Loucy (cell line): ENCODE measurements around the gene LCA5.

Source experiments
- H2AFZ ChIP-seq: fragments of 200-600 bp; sonication (generic); 2 replicates; pipeline ENCODE4 v1.6.0; 2016; ENCODE audit warnings: antibody characterized with exemption, mild to moderate bottlenecking, low read length, moderate library complexity
- H3F3A ChIP-seq: fragments of 200-600 bp; 2 replicates; pipeline ENCODE4 v1.6.0; 2016; ENCODE audit warnings: antibody characterized with exemption, low read depth, mild to moderate bottlenecking
- H3K27me3 ChIP-seq: fragments of 200-600 bp; sonication (generic); 2 replicates; pipeline ENCODE4 v1.6.1; 2014; ENCODE audit warnings: low read length, mild to moderate bottlenecking; ENCODE audit not compliant: insufficient read depth, poor library complexity, severe bottlenecking
- H3K36me3 ChIP-seq: fragments of 200-600 bp; sonication (generic); 2 replicates; pipeline ENCODE4 v1.6.1; 2016; ENCODE audit warnings: low read length; ENCODE audit not compliant: insufficient read depth
- H3K4me1 ChIP-seq: fragments of 200-600 bp; sonication (generic); 2 replicates; pipeline ENCODE4 v1.5.1; 2014; ENCODE audit warnings: low read length, mild to moderate bottlenecking; ENCODE audit not compliant: insufficient read depth, poor library complexity, severe bottlenecking
- H3K4me2 ChIP-seq: fragments of 200-600 bp; sonication (generic); 2 replicates; pipeline ENCODE4 v1.6.0; 2014; ENCODE audit warnings: antibody characterized with exemption, low read length, low read depth, mild to moderate bottlenecking; ENCODE audit not compliant: poor library complexity, severe bottlenecking
- H3K4me3 ChIP-seq: fragments of 200-600 bp; sonication (generic); 2 replicates; pipeline ENCODE4 v1.5.1; 2014; ENCODE audit warnings: low read length, mild to moderate bottlenecking, mixed read lengths; ENCODE audit not compliant: poor library complexity, severe bottlenecking
- H3K79me2 ChIP-seq: fragments of 200-600 bp; sonication (generic); 2 replicates; pipeline ENCODE4 v1.6.1; 2014; ENCODE audit warnings: low read length; ENCODE audit not compliant: insufficient read depth
- H3K9ac ChIP-seq: fragments of 200-600 bp; sonication (generic); 2 replicates; pipeline ENCODE4 v1.6.0; 2014; ENCODE audit warnings: mild to moderate bottlenecking, low read depth, low read length, moderate library complexity; ENCODE audit not compliant: poor library complexity, severe bottlenecking
- H3K9me2 ChIP-seq: fragments of 200-600 bp; sonication (generic); replicated peaks from 2 replicates; pipeline ENCODE4 v1.6.1; 2016; ENCODE audit warnings: low read depth, low read length, mixed read lengths
- H3K9me3 ChIP-seq: fragments of 200-600 bp; sonication (generic); 2 replicates; pipeline ENCODE4 v1.6.1; 2014; ENCODE audit warnings: mild to moderate bottlenecking, antibody characterized with exemption, low read length, low read depth; ENCODE audit not compliant: insufficient read depth
- H4K20me1 ChIP-seq: fragments of 200-600 bp; sonication (generic); 2 replicates; pipeline ENCODE4 v1.6.0; 2014; ENCODE audit warnings: antibody characterized with exemption, low read length, mild to moderate bottlenecking; ENCODE audit not compliant: insufficient read depth, poor library complexity, severe bottlenecking
- EZH2phosphoT487 ChIP-seq: fragments of 200-600 bp; IDR thresholded peaks from 2 replicates; pipeline ENCODE4 v1.6.1; 2018; ENCODE audit warnings: antibody characterized with exemption, mild to moderate bottlenecking, moderate library complexity, borderline replicate concordance
- TF ChIP-seq, protein P1 (sequence below): fragments of 200-600 bp; sonication (generic); conservative IDR thresholded peaks from 2 replicates; pipeline ENCODE4 v1.5.1; 2014; ENCODE audit warnings: mild to moderate bottlenecking, antibody characterized with exemption, low read length

Gene LCA5

DNA sequence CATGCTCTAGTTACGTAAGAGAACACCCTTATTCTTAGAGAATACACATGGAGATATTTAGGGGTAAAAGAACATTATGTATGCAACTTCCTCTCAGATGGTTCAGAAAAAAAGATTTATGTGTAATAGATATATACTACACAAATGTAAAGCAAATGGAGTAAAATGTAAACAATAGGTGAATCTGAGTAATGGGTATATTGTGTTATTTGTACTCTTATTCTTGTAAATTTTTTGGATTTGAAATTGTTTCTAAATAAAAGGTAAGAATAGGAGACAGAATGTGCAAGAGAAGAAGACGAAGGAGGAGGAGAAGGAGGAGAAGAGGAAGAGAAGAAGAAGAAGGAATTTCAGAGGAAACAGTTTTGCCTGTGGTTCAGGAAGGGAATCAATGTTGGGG, 22.5 kb upstream of the LCA5 start:
- Histone ChIP-seq H3K36me3 (no peaks in the 10 kb centered on the region), H3K9ac (no peak overlapping the region), H3K9me3 (no peaks in the 10 kb centered on the region), H4K20me1 (no peaks in the 10 kb centered on the region), H2AFZ (no peak overlapping the region), H3K4me3 (no peak overlapping the region), H3K27me3 (no peaks in the 10 kb centered on the region), H3K79me2 (no peaks in the 10 kb centered on the region), H3K4me2 (no peak overlapping the region), H3F3A (no peaks in the 10 kb centered on the region), H3K4me1 (no peaks in the 10 kb centered on the region), H3K9me2 (no peaks in the 10 kb centered on the region)
- TF ChIP-seq, protein P1, sequence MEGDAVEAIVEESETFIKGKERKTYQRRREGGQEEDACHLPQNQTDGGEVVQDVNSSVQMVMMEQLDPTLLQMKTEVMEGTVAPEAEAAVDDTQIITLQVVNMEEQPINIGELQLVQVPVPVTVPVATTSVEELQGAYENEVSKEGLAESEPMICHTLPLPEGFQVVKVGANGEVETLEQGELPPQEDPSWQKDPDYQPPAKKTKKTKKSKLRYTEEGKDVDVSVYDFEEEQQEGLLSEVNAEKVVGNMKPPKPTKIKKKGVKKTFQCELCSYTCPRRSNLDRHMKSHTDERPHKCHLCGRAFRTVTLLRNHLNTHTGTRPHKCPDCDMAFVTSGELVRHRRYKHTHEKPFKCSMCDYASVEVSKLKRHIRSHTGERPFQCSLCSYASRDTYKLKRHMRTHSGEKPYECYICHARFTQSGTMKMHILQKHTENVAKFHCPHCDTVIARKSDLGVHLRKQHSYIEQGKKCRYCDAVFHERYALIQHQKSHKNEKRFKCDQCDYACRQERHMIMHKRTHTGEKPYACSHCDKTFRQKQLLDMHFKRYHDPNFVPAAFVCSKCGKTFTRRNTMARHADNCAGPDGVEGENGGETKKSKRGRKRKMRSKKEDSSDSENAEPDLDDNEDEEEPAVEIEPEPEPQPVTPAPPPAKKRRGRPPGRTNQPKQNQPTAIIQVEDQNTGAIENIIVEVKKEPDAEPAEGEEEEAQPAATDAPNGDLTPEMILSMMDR, result no peak
- no peak for TF ChIP-seq EZH2phosphoT487

DNA sequence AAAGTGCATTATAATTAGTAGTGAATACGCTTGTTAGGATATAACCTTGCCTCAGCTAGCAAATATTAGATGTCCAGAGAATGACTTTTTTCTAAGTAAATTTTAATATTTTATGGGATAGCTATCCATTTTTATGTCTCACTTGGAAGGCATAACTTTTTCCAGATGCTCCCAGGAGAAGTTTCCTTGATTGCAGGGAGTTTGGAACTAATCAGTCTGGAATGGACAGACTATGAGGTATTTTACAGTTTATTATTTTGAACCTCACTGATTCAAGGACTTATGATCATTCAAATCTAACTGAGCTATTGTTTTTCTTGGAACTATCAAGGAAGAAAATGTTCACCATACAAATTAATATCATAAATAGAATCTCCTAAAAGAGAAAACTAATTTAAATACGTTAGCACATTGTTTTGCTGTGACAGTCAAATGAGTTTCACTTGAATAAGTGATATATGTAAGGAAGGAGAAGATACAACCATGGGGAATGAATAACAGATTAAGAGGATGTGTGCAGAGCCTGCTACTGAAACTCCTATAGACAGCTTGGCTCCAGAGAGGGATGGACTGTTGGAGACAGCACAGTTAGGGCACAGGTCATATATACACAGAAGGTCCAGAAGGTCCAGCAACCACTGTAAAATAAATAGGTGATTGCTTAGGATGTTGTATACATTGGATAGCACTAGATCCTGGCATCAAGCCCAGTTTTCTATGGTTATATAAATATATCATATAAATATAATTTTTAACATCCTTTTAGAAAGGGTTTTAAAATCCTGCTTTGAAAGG, 20.6 kb upstream of the LCA5 start:
- Histone ChIP-seq H3K4me3 (no peak overlapping the region), H3K36me3 (no peaks in the 10 kb centered on the region), H3K79me2 (no peaks in the 10 kb centered on the region), H3F3A (no peaks in the 10 kb centered on the region), H3K9ac (no peak overlapping the region), H3K9me2 (no peaks in the 10 kb centered on the region), H3K9me3 (no peaks in the 10 kb centered on the region), H3K4me1 (no peaks in the 10 kb centered on the region), H3K27me3 (no peaks in the 10 kb centered on the region), H3K4me2 (no peak overlapping the region), H2AFZ (no peak overlapping the region), H4K20me1 (no peaks in the 10 kb centered on the region)
- TF ChIP-seq, protein P1, result no peak
- no peak for TF ChIP-seq EZH2phosphoT487

DNA sequence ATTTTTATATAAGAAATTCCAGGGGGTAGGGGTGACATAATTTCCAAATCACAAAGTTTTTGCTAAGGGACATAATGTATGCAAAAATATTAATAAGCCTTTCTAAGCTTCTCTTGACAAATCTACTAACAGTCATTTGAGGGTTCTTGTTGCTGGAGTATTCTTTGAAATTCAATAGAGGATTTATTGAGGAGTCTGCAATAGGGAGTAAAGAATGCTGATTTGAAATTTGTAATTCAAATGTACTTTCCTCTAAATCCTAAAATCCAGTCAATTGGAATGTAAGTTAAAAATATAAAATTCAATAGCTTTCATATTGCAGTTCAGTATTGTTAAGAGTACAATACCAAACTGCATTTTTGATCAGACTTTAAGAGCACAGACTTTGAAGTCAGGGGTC, 17.1 kb upstream of the LCA5 start:
- Histone ChIP-seq H3K4me2 (no peak overlapping the region), H3K9ac (no peak overlapping the region), H3K4me3 (no peak overlapping the region), H3F3A (no peaks in the 10 kb centered on the region), H3K9me3 (no peaks in the 10 kb centered on the region), H3K9me2 (no peaks in the 10 kb centered on the region), H3K27me3 (no peaks in the 10 kb centered on the region), H2AFZ (no peak overlapping the region), H4K20me1 (no peaks in the 10 kb centered on the region), H3K79me2 (no peaks in the 10 kb centered on the region), H3K36me3 (no peaks in the 10 kb centered on the region), H3K4me1 (no peaks in the 10 kb centered on the region)
- TF ChIP-seq EZH2phosphoT487, result no peak
- TF ChIP-seq, protein P1, result no peak
